Stomach (tissue), 4 donors: Measurements from ENCODE around the gene NEU4.

Source experiments
- EP300 ChIP-seq: sonication (generic); formaldehyde crosslinking; IDR thresholded peaks from one replicate; pipeline ENCODE4 v1.6.1; 2017; ENCODE audit warnings: antibody characterized with exemption
- POLR2A ChIP-seq, 4 donors: fragments of 450-650 bp; IDR thresholded peaks; one replicate each; pipeline ENCODE4 v1.6.1; 2016; ENCODE audit warnings: antibody characterized with exemption in 4 of 4, control low read depth in 2 of 4, mild to moderate bottlenecking in 1 of 4, moderate library complexity in 1 of 4
- POLR2AphosphoS5 ChIP-seq, 3 donors: sonication (generic); formaldehyde crosslinking; IDR thresholded peaks; one replicate each; pipeline ENCODE4 v1.6.1; 2016; ENCODE audit warnings: antibody characterized with exemption in 3 of 3
- TF ChIP-seq, protein P1 (sequence below), 7 experiments: fragments of 450-650 bp in 4 of 7; fragments of 200-600 bp in 3 of 7; sonication (generic) in 3 of 7; IDR thresholded peaks; one replicate each; pipeline ENCODE4 v1.5.1; 2016 to 2019; ENCODE audit warnings: antibody characterized with exemption in 7 of 7, control low read depth in 2 of 7, mild to moderate bottlenecking in 1 of 7

DNA sequence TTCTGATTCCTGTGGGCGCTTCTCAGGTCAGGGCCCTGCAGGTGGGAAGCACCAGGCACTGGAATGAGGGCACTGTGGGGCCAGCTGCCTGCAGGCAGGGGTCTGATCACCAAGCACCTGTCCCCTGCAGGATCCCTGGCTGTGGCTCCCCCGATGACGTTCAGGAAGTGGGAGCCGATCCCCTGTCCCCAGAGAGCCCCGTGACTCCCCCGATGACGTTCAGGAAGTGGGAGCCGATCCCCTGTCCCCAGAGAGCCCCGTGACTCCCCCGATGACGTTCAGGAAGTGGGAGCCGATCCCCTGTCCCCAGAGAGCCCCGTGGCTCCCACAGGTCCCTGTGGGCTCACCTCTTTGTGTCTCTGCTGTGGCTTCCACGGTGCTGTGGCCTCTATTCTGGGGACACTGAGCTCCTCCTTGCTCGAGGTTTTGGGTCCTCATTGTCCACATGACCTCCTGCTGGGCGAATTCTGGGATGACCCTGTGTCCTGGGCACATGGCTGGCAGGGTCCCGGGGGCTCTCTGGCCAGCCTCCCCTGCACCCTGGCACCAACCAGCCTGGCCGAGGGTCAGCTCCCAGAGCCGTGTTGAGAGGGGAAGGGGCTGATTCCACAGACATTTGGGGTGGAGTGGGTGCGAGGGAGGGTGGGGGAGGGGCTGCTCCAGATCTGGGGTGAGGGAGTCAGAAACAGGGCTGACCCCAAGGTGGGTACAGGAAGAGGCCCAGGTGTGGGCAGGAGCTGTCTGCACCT is 4.8 kb downstream of the NEU4 start:
- TF ChIP-seq, protein P1, sequence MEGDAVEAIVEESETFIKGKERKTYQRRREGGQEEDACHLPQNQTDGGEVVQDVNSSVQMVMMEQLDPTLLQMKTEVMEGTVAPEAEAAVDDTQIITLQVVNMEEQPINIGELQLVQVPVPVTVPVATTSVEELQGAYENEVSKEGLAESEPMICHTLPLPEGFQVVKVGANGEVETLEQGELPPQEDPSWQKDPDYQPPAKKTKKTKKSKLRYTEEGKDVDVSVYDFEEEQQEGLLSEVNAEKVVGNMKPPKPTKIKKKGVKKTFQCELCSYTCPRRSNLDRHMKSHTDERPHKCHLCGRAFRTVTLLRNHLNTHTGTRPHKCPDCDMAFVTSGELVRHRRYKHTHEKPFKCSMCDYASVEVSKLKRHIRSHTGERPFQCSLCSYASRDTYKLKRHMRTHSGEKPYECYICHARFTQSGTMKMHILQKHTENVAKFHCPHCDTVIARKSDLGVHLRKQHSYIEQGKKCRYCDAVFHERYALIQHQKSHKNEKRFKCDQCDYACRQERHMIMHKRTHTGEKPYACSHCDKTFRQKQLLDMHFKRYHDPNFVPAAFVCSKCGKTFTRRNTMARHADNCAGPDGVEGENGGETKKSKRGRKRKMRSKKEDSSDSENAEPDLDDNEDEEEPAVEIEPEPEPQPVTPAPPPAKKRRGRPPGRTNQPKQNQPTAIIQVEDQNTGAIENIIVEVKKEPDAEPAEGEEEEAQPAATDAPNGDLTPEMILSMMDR (IDR thresholded peaks at IDR 0.05): no peak
- TF ChIP-seq POLR2AphosphoS5 (IDR thresholded peaks at IDR 0.05) (no peak), POLR2A (IDR thresholded peaks at IDR 0.05) (no peak), EP300 (no peak)
